ENCODE data around the gene SYT1. TPM values are rescaled to one million over a fixed set of nuclear protein-coding genes. Genes with fewer than 3 reads are reported as not detected.

Gene SYT1
- total RNA-seq, 1 experiment from 2014 or later: 44.9 TPM

GRCh38 chr12:78964521-78964920, 99.9 kb downstream of the SYT1 start:
- CTCF ChIA-PET: no interaction called here
- no peak overlapping the region for H3K9ac ChIP-seq (ENCODE audit: low read length)
- DNase-seq (ENCODE audit: low read depth, low spot score): no peak
- H3K27ac ChIP-seq (ENCODE audit: low read depth, low read length): no peak overlapping the region
- no peaks in the 10 kb centered on the region for H3K79me2 ChIP-seq (ENCODE audit: insufficient read depth, low read length)
- peaks cover 3 to 29% of the 10 kb centered on the region in 2 experiments; a peak in 3 of 4 replicates for H3K4me1 ChIP-seq (ENCODE audit: control insufficient read depth in 1 of 2, insufficient read depth in 2 of 2, low read length in 2 of 2)
- H3K9me3 ChIP-seq (ENCODE audit: control insufficient read depth in 1 of 2, insufficient read depth in 1 of 2, low read depth in 1 of 2, low read length in 2 of 2): no peaks in the 10 kb centered on the region
- POLR2A ChIA-PET: no interaction called here
- H3K27me3 ChIP-seq (ENCODE audit: insufficient read depth, low read length): no peaks in the 10 kb centered on the region
- RAD21 ChIA-PET (ENCODE audit: low non-redundant PET in 1 of 2, low total read pairs in 2 of 2, uncharacterized antibody in 2 of 2, unreplicated experiment in 2 of 2): no interaction called here
- H3K4me2 ChIP-seq (ENCODE audit: low read length): no peak overlapping the region
- no peaks in the 10 kb centered on the region for H3K9me2 ChIP-seq (ENCODE audit: insufficient read depth)
- intact Hi-C loops (cut with micrococcal nuclease): no loop called here
- H3K36me3 ChIP-seq (ENCODE audit: control insufficient read depth in 1 of 2, insufficient read depth in 2 of 2, low read length in 2 of 2): no peaks in the 10 kb centered on the region
- no TSS peak for BruUV-seq (replicated peaks)
- H3K4me3 ChIP-seq (replicated peaks in 1 of 2; ENCODE audit: low read depth in 1 of 2, low read length in 2 of 2): no peak overlapping the region
- TF ChIP-seq RAD21 (IDR thresholded peaks at IDR 0.05; ENCODE audit: low read depth): no peak
- no peak for TF ChIP-seq CBX3 (IDR thresholded peaks at IDR 0.05; ENCODE audit: low read depth)
- no peak for TF ChIP-seq EZH2phosphoT487 (IDR thresholded peaks at IDR 0.05; ENCODE audit: borderline replicate concordance)
- TF ChIP-seq TCF7L2 (IDR thresholded peaks at IDR 0.05; ENCODE audit: borderline replicate concordance, extremely low read depth, insufficient read depth, insufficient read length): no peak
- no peak for TF ChIP-seq YY1 (IDR thresholded peaks at IDR 0.05; ENCODE audit: extremely low read depth, insufficient replicate concordance, low read depth, low read length)
- no peak for TF ChIP-seq CEBPB (IDR thresholded peaks at IDR 0.05; ENCODE audit: low read depth)
- TF ChIP-seq POLR2A (IDR thresholded peaks at IDR 0.05; ENCODE audit: borderline replicate concordance, extremely low read depth, insufficient read depth, insufficient read length): no peak
- no peak for TF ChIP-seq MAX (IDR thresholded peaks at IDR 0.05)
- TF ChIP-seq ZFX (IDR thresholded peaks at IDR 0.05): no peak
- TF ChIP-seq REST (IDR thresholded peaks at IDR 0.05; ENCODE audit: low read depth): no peak
- TF ChIP-seq ELF1 (IDR thresholded peaks at IDR 0.05; ENCODE audit: borderline replicate concordance, low read depth): no peak
- no peak for TF ChIP-seq JUND (IDR thresholded peaks at IDR 0.05)
- TF ChIP-seq EZH2 (IDR thresholded peaks at IDR 0.05): no peak
- no peak for TF ChIP-seq SIN3A (IDR thresholded peaks at IDR 0.05; ENCODE audit: low read depth)
- no peak for TF ChIP-seq CTCF (IDR thresholded peaks at IDR 0.05 in 2 of 3, conservative IDR thresholded peaks at IDR 0.05 in 1 of 3; ENCODE audit: borderline replicate concordance in 1 of 3, insufficient read depth in 1 of 3, low read depth in 2 of 3, low read length in 2 of 3)
- TF ChIP-seq ZBTB33 (IDR thresholded peaks at IDR 0.05; ENCODE audit: extremely low read depth, insufficient replicate concordance, low read length): no peak
- no peak for TF ChIP-seq EGR1 (IDR thresholded peaks at IDR 0.05; ENCODE audit: low read depth)
- no peak for TF ChIP-seq POLR2AphosphoS5 (IDR thresholded peaks at IDR 0.05; ENCODE audit: low read depth, low read length)
- no peak for TF ChIP-seq SP1 (IDR thresholded peaks at IDR 0.05; ENCODE audit: low read depth)
- no peak overlapping the region for H2AFZ ChIP-seq (ENCODE audit: low read depth, low read length, poor library complexity, severe bottlenecking)
- no peaks in the 10 kb centered on the region for H4K20me1 ChIP-seq (ENCODE audit: insufficient read depth)
- no peak for ATAC-seq

Measured in HCT116 (cell line).